Hepatic stellate cell (primary cell): Measurements from ENCODE around the gene C1QTNF1.

ENCODE experiments used
- DNase-seq: peaks from one replicate; pipeline ENCODE4 v3.0.0; 2011; ENCODE audit warnings: low spot score

C1QTNF1 gene

GRCh38 chr17:79079421-79080200 lies 55.6 kb downstream of the C1QTNF1 start:
- no peak for DNase-seq

GRCh38 chr17:79080349-79080748 lies 56.4 kb downstream of the C1QTNF1 start:
- DNase-seq: no peak

- DNase-seq: no peak
Measured at GRCh38 chr17:79080761-79081290, 56.9 kb downstream of the C1QTNF1 start.

GRCh38 chr17:79081571-79082276 lies 57.8 kb downstream of the C1QTNF1 start:
- DNase-seq: no peak

- DNase-seq: peak; percentile 76
Measured at GRCh38 chr17:79082311-79083190, 58.6 kb downstream of the C1QTNF1 start.

GRCh38 chr17:79083191-79083971 lies 59.4 kb downstream of the C1QTNF1 start:
- DNase-seq: no peak

- no peak for DNase-seq
Measured at GRCh38 chr17:79084291-79085153, 60.6 kb downstream of the C1QTNF1 start.

GRCh38 chr17:79085154-79085920 lies 61.4 kb downstream of the C1QTNF1 start:
- DNase-seq: no peak

- DNase-seq: no peak
Measured at GRCh38 chr17:79085921-79086551, 62.1 kb downstream of the C1QTNF1 start.

GRCh38 chr17:79086609-79087427 lies 62.8 kb downstream of the C1QTNF1 start:
- DNase-seq: no peak

GRCh38 chr17:79087428-79088143 lies 63.6 kb downstream of the C1QTNF1 start:
- peak; percentile 89 for DNase-seq

- DNase-seq: no peak
Measured at GRCh38 chr17:79088247-79088996, 64.5 kb downstream of the C1QTNF1 start.

- no peak for DNase-seq
Measured at GRCh38 chr17:79088997-79089328, 65.0 kb downstream of the C1QTNF1 start.

GRCh38 chr17:79089720-79090442 lies 65.9 kb downstream of the C1QTNF1 start:
- no peak for DNase-seq

- peak; percentile 65 for DNase-seq
Measured at GRCh38 chr17:79090443-79091225, 66.7 kb downstream of the C1QTNF1 start.
